HCT116 (cell line): Measurements from ENCODE around the gene FGF14. TPM values are rescaled to one million over a fixed set of nuclear protein-coding genes. Genes with fewer than 3 reads are reported as not detected.

Experiments used
- ATAC-seq: fragments of 200-7000 bp; cut with Tn5 transposase; 2 replicates; pipeline ENCODE4 v1.9.1; 2020; ENCODE audit warnings: mild to moderate bottlenecking, moderate library complexity
- BruUV-seq: library from RNA; stranded (reverse); fragments of 400-500 nt; replicated peaks from 2 replicates; lab custom pipeline; 2021; lab: Mats Ljungman, UMichigan
- CTCF ChIA-PET: fragments of 300-600 bp; sonication (Branson Sonifier 250); formaldehyde crosslinking; loops from one replicate; lab custom pipeline; 2021; ENCODE audit warnings: antibody characterized with exemption; lab: Charles Lee
- POLR2A ChIA-PET: fragments of 300-600, 350-600 bp; sonication (Branson Sonifier 250); formaldehyde crosslinking; loops from one replicate; lab custom pipeline; 2021; ENCODE audit warnings: antibody characterized with exemption; lab: Charles Lee
- RAD21 ChIA-PET, 2 experiments: fragments of 300-600 bp; sonication (Branson Sonifier 250); formaldehyde crosslinking; loops; one replicate each; lab custom pipeline; 2023; ENCODE audit warnings: low total read pairs in 2 of 2; ENCODE audit not compliant: uncharacterized antibody in 2 of 2, unreplicated experiment in 2 of 2, low non-redundant PET in 1 of 2; lab: Charles Lee
- DNase-seq: peaks from one replicate; pipeline ENCODE4 v3.0.0-alpha.2; 2010; ENCODE audit warnings: low read depth, low spot score
- H2AFZ ChIP-seq: fragments of 200-600 bp; shearing (Covaris generic), sonication (generic); 2 replicates; pipeline ENCODE4 v1.6.1; 2017; ENCODE audit warnings: low read depth, mixed run types, mixed read lengths, antibody characterized with exemption, low read length; ENCODE audit not compliant: poor library complexity, severe bottlenecking
- H3K27ac ChIP-seq: 2 replicates; pipeline ENCODE4 v1.5.1; 2012; ENCODE audit warnings: low read depth, low read length
- H3K27me3 ChIP-seq: fragments of 200-600 bp; sonication (generic); 2 replicates; pipeline ENCODE4 v1.6.1; 2016; ENCODE audit warnings: mixed run types, low read length, mixed read lengths; ENCODE audit not compliant: insufficient read depth
- H3K36me3 ChIP-seq, 2 experiments: fragments of 200-500 bp in 1 of 2; fragments of 200-600 bp in 1 of 2; sonication (Bioruptor generic) in 1 of 2; sonication (generic) in 1 of 2; 2 replicates each; pipeline versions ENCODE4 v1.5.1 to v1.6.1; 2014 to 2016; ENCODE audit warnings: low read length in 2 of 2, inconsistent platforms in 1 of 2, mixed read lengths in 1 of 2, mixed run types in 1 of 2; ENCODE audit not compliant: insufficient read depth in 2 of 2, control insufficient read depth in 1 of 2
- H3K4me1 ChIP-seq, 2 experiments: fragments of 200-600 bp in 1 of 2; sonication (generic) in 1 of 2; 2 replicates each; pipeline versions ENCODE4 v1.5.1 to v1.6.1; 2012 to 2017; ENCODE audit warnings: low read length in 2 of 2, inconsistent platforms in 1 of 2, mild to moderate bottlenecking in 1 of 2, mixed read lengths in 1 of 2, mixed run types in 1 of 2, moderate library complexity in 1 of 2; ENCODE audit not compliant: insufficient read depth in 2 of 2, control insufficient read depth in 1 of 2
- H3K4me2 ChIP-seq: fragments of 200-600 bp; sonication (generic); 2 replicates; pipeline ENCODE4 v1.6.1; 2017; ENCODE audit warnings: mixed run types, low read length, mixed read lengths
- H3K4me3 ChIP-seq, 2 experiments: fragments of 200-600 bp in 1 of 2; sonication (generic) in 1 of 2; replicated peaks in 1 of 2; 2 replicates each; pipeline ENCODE4 v1.5.1; 2011 to 2016; ENCODE audit warnings: low read length in 2 of 2, control low read depth in 1 of 2, low read depth in 1 of 2, mild to moderate bottlenecking in 1 of 2, mixed read lengths in 1 of 2, mixed run types in 1 of 2
- H3K79me2 ChIP-seq: fragments of 200-600 bp; sonication (generic); 2 replicates; pipeline ENCODE4 v1.6.1; 2017; ENCODE audit warnings: mild to moderate bottlenecking, mixed run types, low read length, moderate library complexity, mixed read lengths; ENCODE audit not compliant: insufficient read depth
- H3K9ac ChIP-seq: fragments of 200-600 bp; sonication (generic); 2 replicates; pipeline ENCODE4 v1.6.1; 2016; ENCODE audit warnings: low read length, mixed read lengths
- H3K9me2 ChIP-seq: fragments of 200-600 bp; sonication (generic), shearing (Covaris generic); 2 replicates; pipeline ENCODE4 v1.6.1; 2017; ENCODE audit warnings: mixed run types, mild to moderate bottlenecking, moderate library complexity; ENCODE audit not compliant: insufficient read depth
- H3K9me3 ChIP-seq, 2 experiments: fragments of 200-500 bp in 1 of 2; fragments of 200-600 bp in 1 of 2; sonication (Bioruptor generic) in 1 of 2; sonication (generic) in 1 of 2; 2 replicates each; pipeline ENCODE4 v1.6.1; 2014 to 2017; ENCODE audit warnings: low read length in 2 of 2, mixed read lengths in 2 of 2, inconsistent platforms in 1 of 2, low read depth in 1 of 2, mild to moderate bottlenecking in 1 of 2, mixed run types in 1 of 2, moderate library complexity in 1 of 2; ENCODE audit not compliant: control insufficient read depth in 1 of 2, insufficient read depth in 1 of 2
- H4K20me1 ChIP-seq: fragments of 200-600 bp; sonication (generic), shearing (Covaris generic); 2 replicates; pipeline ENCODE4 v1.6.1; 2017; ENCODE audit warnings: mixed run types, mild to moderate bottlenecking, moderate library complexity; ENCODE audit not compliant: insufficient read depth
- CBX3 ChIP-seq: IDR thresholded peaks from 2 replicates; pipeline ENCODE4 v1.6.1; 2012; ENCODE audit warnings: low read depth
- CEBPB ChIP-seq: IDR thresholded peaks from 2 replicates; pipeline ENCODE4 v1.6.1; 2012; ENCODE audit warnings: low read depth
- ELF1 ChIP-seq: IDR thresholded peaks from 2 replicates; pipeline ENCODE4 v1.6.1; 2012; ENCODE audit warnings: low read depth, borderline replicate concordance
- EZH2 ChIP-seq: fragments of 200-600 bp; sonication (generic); IDR thresholded peaks from 2 replicates; pipeline ENCODE4 v1.6.1; 2017; ENCODE audit warnings: antibody characterized with exemption, mixed run types
- EZH2phosphoT487 ChIP-seq: fragments of 200-600 bp; IDR thresholded peaks from 2 replicates; pipeline ENCODE4 v1.6.1; 2018; ENCODE audit warnings: antibody characterized with exemption, borderline replicate concordance
- FOSL1 ChIP-seq: IDR thresholded peaks from 2 replicates; pipeline ENCODE4 v1.6.1; 2012; ENCODE audit warnings: low read depth
- JUND ChIP-seq: IDR thresholded peaks from 2 replicates; pipeline ENCODE4 v1.6.1; 2012
- SIN3A ChIP-seq: IDR thresholded peaks from 2 replicates; pipeline ENCODE4 v1.6.1; 2012; ENCODE audit warnings: low read depth
- SP1 ChIP-seq: IDR thresholded peaks from 2 replicates; pipeline ENCODE4 v1.6.1; 2012; ENCODE audit warnings: low read depth
- SRF ChIP-seq: IDR thresholded peaks from 2 replicates; pipeline ENCODE4 v1.6.1; 2012; ENCODE audit warnings: low read depth
- TCF7L2 ChIP-seq: IDR thresholded peaks from 2 replicates; pipeline ENCODE4 v1.7.0; 2011; ENCODE audit warnings: borderline replicate concordance, inconsistent platforms; ENCODE audit not compliant: insufficient read depth, insufficient read length; ENCODE audit errors: extremely low read depth
- YY1 ChIP-seq: IDR thresholded peaks from 2 replicates; pipeline ENCODE4 v1.6.1; 2011; ENCODE audit warnings: low read length, low read depth, moderate library complexity, mild to moderate bottlenecking; ENCODE audit not compliant: insufficient replicate concordance; ENCODE audit errors: extremely low read depth
- ZFX ChIP-seq: fragments of 450-650 bp; IDR thresholded peaks from 2 replicates; pipeline ENCODE4 v1.6.1; 2017
- ZNF274 ChIP-seq: fragments of 200-500 bp; sonication (Bioruptor generic); IDR thresholded peaks from 2 replicates; pipeline ENCODE4 v1.6.1; 2014; ENCODE audit warnings: mild to moderate bottlenecking, low read depth, low read length, inconsistent platforms
- intact Hi-C: fragments of 100-400 bp; cut with micrococcal nuclease; formaldehyde crosslinking; loops from 2 replicates; pipeline ENCODE4 v1.10.0; 2022
- total RNA-seq: library from RNA; stranded (reverse); gene quantifications from one replicate; pipeline ENCODE4 v1.2.1, GENCODE V29; 2021; ENCODE audit not compliant: unreplicated experiment
- TF ChIP-seq, protein P1 (sequence below), 3 experiments: fragments of 200-600 bp in 1 of 3; sonication (generic) in 1 of 3; IDR thresholded peaks in 2 of 3; conservative IDR thresholded peaks in 1 of 3; 2 replicates each; pipeline ENCODE4 v1.5.1; 2012 to 2017; ENCODE audit warnings: low read depth in 2 of 3, low read length in 2 of 3, antibody characterized with exemption in 1 of 3, borderline replicate concordance in 1 of 3, control low read depth in 1 of 3, mild to moderate bottlenecking in 1 of 3, mixed read lengths in 1 of 3, mixed run types in 1 of 3, moderate library complexity in 1 of 3; ENCODE audit not compliant: insufficient read depth in 1 of 3
- TF ChIP-seq, protein P2 (sequence below): IDR thresholded peaks from 2 replicates; pipeline ENCODE4 v1.6.1; 2012
- TF ChIP-seq, protein P3 (sequence below): IDR thresholded peaks from 2 replicates; pipeline ENCODE4 v1.6.1; 2012; ENCODE audit warnings: low read depth
- TF ChIP-seq, protein P4 (sequence below): IDR thresholded peaks from 2 replicates; pipeline ENCODE4 v1.6.1; 2012

FGF14 gene
- total RNA-seq, 1 experiment from 2014 or later: not detected

DNA sequence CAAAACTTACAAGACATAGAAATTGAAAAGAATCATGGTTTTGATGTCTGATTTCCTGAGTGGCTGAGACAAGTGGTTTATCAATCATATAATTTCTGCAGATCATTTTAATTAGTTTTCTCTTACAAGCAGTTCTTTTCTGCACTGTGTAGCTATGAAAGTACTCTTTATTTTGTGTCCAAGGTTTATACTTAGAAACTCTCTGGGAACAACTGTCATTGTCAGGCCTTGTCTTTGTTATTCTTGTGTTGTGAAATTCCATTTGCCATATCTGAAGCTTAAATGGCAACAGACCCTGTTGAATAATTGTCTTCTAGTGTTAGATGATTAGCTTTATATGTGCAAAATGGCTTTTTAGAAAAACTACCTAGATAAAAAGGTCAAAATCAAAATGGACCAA, 312.1 kb downstream of the FGF14 start (continued):
- no peak for TF ChIP-seq ZNF274
- TF ChIP-seq ELF1: no peak
- TF ChIP-seq FOSL1: no peak
- TF ChIP-seq, protein P1, sequence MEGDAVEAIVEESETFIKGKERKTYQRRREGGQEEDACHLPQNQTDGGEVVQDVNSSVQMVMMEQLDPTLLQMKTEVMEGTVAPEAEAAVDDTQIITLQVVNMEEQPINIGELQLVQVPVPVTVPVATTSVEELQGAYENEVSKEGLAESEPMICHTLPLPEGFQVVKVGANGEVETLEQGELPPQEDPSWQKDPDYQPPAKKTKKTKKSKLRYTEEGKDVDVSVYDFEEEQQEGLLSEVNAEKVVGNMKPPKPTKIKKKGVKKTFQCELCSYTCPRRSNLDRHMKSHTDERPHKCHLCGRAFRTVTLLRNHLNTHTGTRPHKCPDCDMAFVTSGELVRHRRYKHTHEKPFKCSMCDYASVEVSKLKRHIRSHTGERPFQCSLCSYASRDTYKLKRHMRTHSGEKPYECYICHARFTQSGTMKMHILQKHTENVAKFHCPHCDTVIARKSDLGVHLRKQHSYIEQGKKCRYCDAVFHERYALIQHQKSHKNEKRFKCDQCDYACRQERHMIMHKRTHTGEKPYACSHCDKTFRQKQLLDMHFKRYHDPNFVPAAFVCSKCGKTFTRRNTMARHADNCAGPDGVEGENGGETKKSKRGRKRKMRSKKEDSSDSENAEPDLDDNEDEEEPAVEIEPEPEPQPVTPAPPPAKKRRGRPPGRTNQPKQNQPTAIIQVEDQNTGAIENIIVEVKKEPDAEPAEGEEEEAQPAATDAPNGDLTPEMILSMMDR (IDR thresholded peaks at IDR 0.05 in 2 of 3, conservative IDR thresholded peaks at IDR 0.05 in 1 of 3; ENCODE audit: borderline replicate concordance in 1 of 3, insufficient read depth in 1 of 3, low read depth in 2 of 3, low read length in 2 of 3): no peak
- no peak for TF ChIP-seq SP1
- TF ChIP-seq, protein P2, sequence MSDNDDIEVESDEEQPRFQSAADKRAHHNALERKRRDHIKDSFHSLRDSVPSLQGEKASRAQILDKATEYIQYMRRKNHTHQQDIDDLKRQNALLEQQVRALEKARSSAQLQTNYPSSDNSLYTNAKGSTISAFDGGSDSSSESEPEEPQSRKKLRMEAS: no peak
- TF ChIP-seq ZFX: no peak
- no peak for TF ChIP-seq SIN3A
- TF ChIP-seq CEBPB: no peak
- no peak for TF ChIP-seq EZH2

DNA sequence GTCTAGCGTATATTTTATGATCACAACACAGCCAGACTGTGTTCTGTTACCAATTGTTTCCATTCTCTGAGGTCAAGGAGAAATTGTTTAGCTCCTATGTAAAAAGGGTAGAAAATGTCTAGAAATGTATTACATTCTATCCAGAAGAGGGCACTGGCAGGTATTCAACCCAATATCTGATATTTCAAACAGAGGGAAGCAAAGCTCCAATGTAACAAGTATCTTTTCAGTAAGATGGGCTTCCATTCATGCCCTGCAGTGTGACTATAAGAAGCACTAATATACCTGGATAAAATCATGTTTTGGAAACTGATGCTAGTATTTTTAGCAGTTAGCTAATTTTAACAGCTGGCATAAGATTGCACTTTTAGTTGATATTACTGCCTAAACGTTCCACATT, 312.7 kb downstream of the FGF14 start:
- Histone ChIP-seq H3K9ac (no peak overlapping the region), H3K4me1 (no peaks in the 10 kb centered on the region), H3K36me3 (no peaks in the 10 kb centered on the region), H3K4me3 (no peak overlapping the region), H3K27me3 (no peaks in the 10 kb centered on the region), H2AFZ (no peak overlapping the region), H4K20me1 (no peaks in the 10 kb centered on the region), H3K9me2 (no peaks in the 10 kb centered on the region), H3K79me2 (no peaks in the 10 kb centered on the region), H3K27ac (no peak overlapping the region), H3K4me2 (no peak overlapping the region), H3K9me3 (no peaks in the 10 kb centered on the region; a peak in 1 of 4 replicates)
- ATAC-seq (no peak), DNase-seq (no peak)
- ChIA-PET POLR2A (no interaction called here), CTCF (interaction anchor here (1.0 to 1.5 kb wide), 7 partner anchors 9 to 469 kb away, joined by 3 to 6 read pairs (median 4); no protein-coding TSS in a partner anchor), RAD21 (no interaction called here)
- no TSS peak for BruUV-seq
- intact Hi-C loops: no loop called here
- TF ChIP-seq YY1: no peak
- TF ChIP-seq, protein P3, sequence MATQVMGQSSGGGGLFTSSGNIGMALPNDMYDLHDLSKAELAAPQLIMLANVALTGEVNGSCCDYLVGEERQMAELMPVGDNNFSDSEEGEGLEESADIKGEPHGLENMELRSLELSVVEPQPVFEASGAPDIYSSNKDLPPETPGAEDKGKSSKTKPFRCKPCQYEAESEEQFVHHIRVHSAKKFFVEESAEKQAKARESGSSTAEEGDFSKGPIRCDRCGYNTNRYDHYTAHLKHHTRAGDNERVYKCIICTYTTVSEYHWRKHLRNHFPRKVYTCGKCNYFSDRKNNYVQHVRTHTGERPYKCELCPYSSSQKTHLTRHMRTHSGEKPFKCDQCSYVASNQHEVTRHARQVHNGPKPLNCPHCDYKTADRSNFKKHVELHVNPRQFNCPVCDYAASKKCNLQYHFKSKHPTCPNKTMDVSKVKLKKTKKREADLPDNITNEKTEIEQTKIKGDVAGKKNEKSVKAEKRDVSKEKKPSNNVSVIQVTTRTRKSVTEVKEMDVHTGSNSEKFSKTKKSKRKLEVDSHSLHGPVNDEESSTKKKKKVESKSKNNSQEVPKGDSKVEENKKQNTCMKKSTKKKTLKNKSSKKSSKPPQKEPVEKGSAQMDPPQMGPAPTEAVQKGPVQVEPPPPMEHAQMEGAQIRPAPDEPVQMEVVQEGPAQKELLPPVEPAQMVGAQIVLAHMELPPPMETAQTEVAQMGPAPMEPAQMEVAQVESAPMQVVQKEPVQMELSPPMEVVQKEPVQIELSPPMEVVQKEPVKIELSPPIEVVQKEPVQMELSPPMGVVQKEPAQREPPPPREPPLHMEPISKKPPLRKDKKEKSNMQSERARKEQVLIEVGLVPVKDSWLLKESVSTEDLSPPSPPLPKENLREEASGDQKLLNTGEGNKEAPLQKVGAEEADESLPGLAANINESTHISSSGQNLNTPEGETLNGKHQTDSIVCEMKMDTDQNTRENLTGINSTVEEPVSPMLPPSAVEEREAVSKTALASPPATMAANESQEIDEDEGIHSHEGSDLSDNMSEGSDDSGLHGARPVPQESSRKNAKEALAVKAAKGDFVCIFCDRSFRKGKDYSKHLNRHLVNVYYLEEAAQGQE: no peak
- no peak for TF ChIP-seq CBX3
- no peak for TF ChIP-seq ZFX
- no peak for TF ChIP-seq EZH2phosphoT487
- TF ChIP-seq TCF7L2: no peak
- TF ChIP-seq, protein P4, sequence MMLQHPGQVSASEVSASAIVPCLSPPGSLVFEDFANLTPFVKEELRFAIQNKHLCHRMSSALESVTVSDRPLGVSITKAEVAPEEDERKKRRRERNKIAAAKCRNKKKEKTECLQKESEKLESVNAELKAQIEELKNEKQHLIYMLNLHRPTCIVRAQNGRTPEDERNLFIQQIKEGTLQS: no peak
- TF ChIP-seq SRF: no peak
- TF ChIP-seq ELF1: no peak
- TF ChIP-seq SIN3A: no peak
- TF ChIP-seq SP1: no peak
- no peak for TF ChIP-seq JUND
- TF ChIP-seq, protein P1 (IDR thresholded peaks at IDR 0.05 in 2 of 3, conservative IDR thresholded peaks at IDR 0.05 in 1 of 3; ENCODE audit: borderline replicate concordance in 1 of 3, insufficient read depth in 1 of 3, low read depth in 2 of 3, low read length in 2 of 3): no peak
